Skeletal muscle tissue (tissue), 4 donors: ENCODE measurements around the gene ZSCAN20. TPM values are rescaled to one million over a fixed set of nuclear protein-coding genes. Genes with fewer than 3 reads are reported as not detected.

Source experiments
- H3K27ac ChIP-seq: one replicate; pipeline ENCODE4 v1.7.0; 2013; ENCODE audit warnings: mild to moderate bottlenecking, low read depth, low read length, inconsistent platforms
- H3K27me3 ChIP-seq, 3 donors: one replicate each; pipeline ENCODE4 v1.7.0; 2013; ENCODE audit warnings: low read length in 3 of 3; ENCODE audit not compliant: control insufficient read depth in 3 of 3, insufficient read depth in 3 of 3
- H3K36me3 ChIP-seq, 3 donors: one replicate each; pipeline ENCODE4 v1.7.0; 2013; ENCODE audit warnings: low read length in 3 of 3; ENCODE audit not compliant: control insufficient read depth in 3 of 3, insufficient read depth in 3 of 3
- H3K4me1 ChIP-seq, 3 donors: one replicate each; pipeline ENCODE4 v1.7.0; 2013; ENCODE audit warnings: low read length in 3 of 3, mild to moderate bottlenecking in 3 of 3; ENCODE audit not compliant: control insufficient read depth in 3 of 3, insufficient read depth in 3 of 3
- H3K4me3 ChIP-seq, 3 donors: one replicate each; pipeline ENCODE4 v1.7.0; 2013; ENCODE audit warnings: low read length in 3 of 3
- H3K9ac ChIP-seq, 3 donors: one replicate each; pipeline ENCODE4 v1.7.0; 2013; ENCODE audit warnings: low read length in 3 of 3, mild to moderate bottlenecking in 3 of 3, moderate library complexity in 2 of 3, low read depth in 1 of 3
- H3K9me3 ChIP-seq, 3 donors: one replicate each; pipeline ENCODE4 v1.7.0; 2013; ENCODE audit warnings: low read length in 3 of 3; ENCODE audit not compliant: control insufficient read depth in 3 of 3
- total RNA-seq: library from RNA; depleted of rRNA; stranded (reverse); fragments of >200 nt; gene quantifications from one replicate; pipeline ENCODE4 v1.2.3, GENCODE V29; 2014
- donor health status: Osteomylitis.

ZSCAN20 gene
- total RNA-seq, 1 donor from 2014 or later, result 6.8 TPM

- Histone ChIP-seq H3K4me3 (no peak overlapping the region), H3K27me3 (peaks cover 0 to 4% (median 4%) of the 10 kb centered on the region in 3 donors), H3K9me3 (no peaks in the 10 kb centered on the region), H3K36me3 (no peaks in the 10 kb centered on the region), H3K27ac (no peak overlapping the region), H3K4me1 (peaks cover 0 to 5% (median 0%) of the 10 kb centered on the region in 3 donors), H3K9ac (no peak overlapping the region)
Measured at GRCh38 chr1:33517596-33518250, 45.3 kb downstream of the ZSCAN20 start.

DNA sequence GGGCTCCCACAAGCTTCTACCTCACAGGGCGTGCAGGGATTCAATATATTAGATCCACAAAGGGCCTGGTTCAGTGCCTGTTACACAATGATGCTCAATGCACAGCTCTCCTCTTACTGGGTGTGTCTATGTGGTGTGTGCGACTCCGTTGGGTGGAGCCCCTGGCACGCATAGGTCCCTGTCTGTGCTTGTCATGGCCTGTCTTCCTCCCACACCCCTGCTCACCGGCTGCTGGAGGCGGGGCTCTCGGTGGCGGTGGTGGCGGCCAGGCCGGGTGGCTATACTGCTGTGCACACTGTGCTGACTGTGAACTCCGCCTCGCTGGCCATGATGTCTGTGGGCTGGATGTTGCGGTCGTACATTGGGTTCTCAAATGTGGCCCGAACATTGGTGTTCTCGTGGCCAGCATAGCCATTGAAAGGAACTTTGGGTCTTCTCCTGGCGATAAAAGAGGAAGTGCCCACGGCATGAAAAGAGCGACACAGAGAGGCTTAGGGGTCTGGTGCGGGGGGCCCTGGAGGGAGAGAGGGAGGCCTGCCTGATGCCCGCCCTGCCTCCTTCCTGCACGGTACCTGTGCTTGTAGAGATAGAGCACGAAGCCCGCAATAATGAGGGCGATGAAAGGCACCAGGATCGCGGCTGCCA, 46.9 kb downstream of the ZSCAN20 start:
- peaks cover 0 to 5% (median 0%) of the 10 kb centered on the region in 3 donors for H3K4me1 ChIP-seq

DNA sequence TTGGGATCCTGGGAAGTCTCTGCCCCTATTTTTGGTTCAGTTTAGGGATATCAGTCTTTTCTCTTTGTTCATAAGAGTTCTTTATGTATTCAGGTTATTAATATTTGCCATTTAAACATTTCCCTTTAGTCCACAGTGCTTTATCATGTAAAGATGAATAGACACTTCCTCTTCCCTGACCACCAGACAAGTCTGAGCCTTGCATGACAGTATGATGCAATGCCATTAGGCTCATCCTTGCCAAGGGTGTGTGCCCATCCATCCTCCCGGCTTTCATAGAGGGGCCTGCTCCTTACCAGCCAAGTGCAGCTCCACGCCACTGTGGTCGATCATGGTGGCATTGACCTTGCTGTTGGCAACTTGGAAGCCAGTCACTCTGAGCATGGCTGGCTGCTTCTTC, 52.1 kb downstream of the ZSCAN20 start:
- no peak overlapping the region for H3K4me3 ChIP-seq
- H3K27me3 ChIP-seq, result peaks cover 0 to 4% (median 2%) of the 10 kb centered on the region in 3 donors
- H3K9ac ChIP-seq, result no peak overlapping the region
- no peaks in the 10 kb centered on the region for H3K4me1 ChIP-seq
- H3K36me3 ChIP-seq, result no peaks in the 10 kb centered on the region
- no peaks in the 10 kb centered on the region for H3K9me3 ChIP-seq
- H3K27ac ChIP-seq, result no peak overlapping the region

More for the DNA sequence above, 46.9 kb downstream of the ZSCAN20 start:
- Histone ChIP-seq H3K27ac (no peak overlapping the region), H3K27me3 (peaks cover 0 to 4% (median 4%) of the 10 kb centered on the region in 3 donors), H3K9ac (no peak overlapping the region), H3K9me3 (no peaks in the 10 kb centered on the region), H3K4me3 (no peak overlapping the region), H3K36me3 (no peaks in the 10 kb centered on the region)

- H3K9ac ChIP-seq, result no peak overlapping the region
- H3K4me1 ChIP-seq, result no peaks in the 10 kb centered on the region
- H3K4me3 ChIP-seq, result no peak overlapping the region
- H3K27ac ChIP-seq, result no peak overlapping the region
- no peaks in the 10 kb centered on the region for H3K36me3 ChIP-seq
- H3K9me3 ChIP-seq, result no peaks in the 10 kb centered on the region
- peaks cover 0 to 3% (median 0%) of the 10 kb centered on the region in 3 donors for H3K27me3 ChIP-seq
Measured at GRCh38 chr1:33527934-33528333, 55.5 kb downstream of the ZSCAN20 start.

- no peak overlapping the region for H3K9ac ChIP-seq
- no peaks in the 10 kb centered on the region for H3K36me3 ChIP-seq
- H3K9me3 ChIP-seq, result no peaks in the 10 kb centered on the region
- H3K27me3 ChIP-seq, result peaks cover 0 to 4% (median 0%) of the 10 kb centered on the region in 3 donors
- H3K27ac ChIP-seq, result no peak overlapping the region
- H3K4me1 ChIP-seq, result no peaks in the 10 kb centered on the region
- H3K4me3 ChIP-seq, result no peak overlapping the region
Measured at GRCh38 chr1:33529957-33530356, 57.5 kb downstream of the ZSCAN20 start.

- peaks cover 0 to 4% (median 3%) of the 10 kb centered on the region in 3 donors for H3K27me3 ChIP-seq
- no peaks in the 10 kb centered on the region for H3K36me3 ChIP-seq
- no peak overlapping the region for H3K4me3 ChIP-seq
- H3K9ac ChIP-seq, result no peak overlapping the region
- H3K27ac ChIP-seq, result no peak overlapping the region
- no peaks in the 10 kb centered on the region for H3K9me3 ChIP-seq
- no peaks in the 10 kb centered on the region for H3K4me1 ChIP-seq
Measured at GRCh38 chr1:33532250-33532649, 59.8 kb downstream of the ZSCAN20 start.

DNA sequence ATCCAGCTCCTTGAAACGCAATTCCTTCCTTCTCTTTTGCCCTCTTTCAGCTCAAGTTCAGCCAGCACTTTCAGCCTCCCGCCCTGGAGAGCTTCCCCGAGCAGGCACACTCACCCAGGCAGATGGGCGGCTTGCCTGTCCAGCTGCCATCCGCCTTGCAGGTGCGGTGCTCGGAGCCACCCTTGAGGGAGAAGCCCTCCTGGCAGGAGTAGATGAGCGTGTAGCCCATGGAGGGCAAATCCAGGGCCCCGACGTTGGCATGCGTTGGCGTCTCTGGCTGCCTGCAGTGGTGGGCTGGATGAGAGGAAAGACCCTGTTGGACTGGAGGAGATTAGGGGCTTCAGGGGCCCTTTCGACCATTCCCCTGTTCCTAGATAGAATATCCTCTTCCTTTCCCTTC, 60.5 kb downstream of the ZSCAN20 start:
- Histone ChIP-seq H3K27me3 (peaks cover 0 to 4% (median 3%) of the 10 kb centered on the region in 3 donors), H3K9me3 (no peaks in the 10 kb centered on the region), H3K4me3 (no peak overlapping the region), H3K4me1 (no peaks in the 10 kb centered on the region), H3K27ac (no peak overlapping the region), H3K36me3 (no peaks in the 10 kb centered on the region), H3K9ac (no peak overlapping the region)

DNA sequence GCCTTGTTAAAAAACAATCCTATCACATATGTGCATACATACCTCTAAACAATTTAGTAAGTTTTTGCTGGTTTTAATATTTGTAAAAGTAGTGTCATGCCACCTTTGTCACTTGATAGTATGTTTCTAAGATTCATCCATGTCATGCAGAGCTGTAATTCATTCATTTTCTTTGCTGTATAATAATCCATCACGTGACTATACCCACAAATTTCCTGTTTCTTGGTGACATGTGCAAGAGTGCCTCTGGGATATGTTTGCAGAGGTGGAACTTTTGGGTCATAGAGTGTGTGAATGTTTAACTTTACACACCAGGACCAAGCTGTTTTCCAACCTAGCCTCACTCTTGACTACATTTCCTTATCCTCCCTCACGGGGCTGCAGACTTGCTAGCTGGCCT, 62.9 kb downstream of the ZSCAN20 start:
- no peaks in the 10 kb centered on the region for H3K9me3 ChIP-seq
- H3K36me3 ChIP-seq, result no peaks in the 10 kb centered on the region
- H3K4me1 ChIP-seq, result no peaks in the 10 kb centered on the region
- no peak overlapping the region for H3K27ac ChIP-seq
- H3K9ac ChIP-seq, result no peak overlapping the region
- no peak overlapping the region for H3K4me3 ChIP-seq
- peaks cover 0 to 4% (median 3%) of the 10 kb centered on the region in 3 donors for H3K27me3 ChIP-seq

DNA sequence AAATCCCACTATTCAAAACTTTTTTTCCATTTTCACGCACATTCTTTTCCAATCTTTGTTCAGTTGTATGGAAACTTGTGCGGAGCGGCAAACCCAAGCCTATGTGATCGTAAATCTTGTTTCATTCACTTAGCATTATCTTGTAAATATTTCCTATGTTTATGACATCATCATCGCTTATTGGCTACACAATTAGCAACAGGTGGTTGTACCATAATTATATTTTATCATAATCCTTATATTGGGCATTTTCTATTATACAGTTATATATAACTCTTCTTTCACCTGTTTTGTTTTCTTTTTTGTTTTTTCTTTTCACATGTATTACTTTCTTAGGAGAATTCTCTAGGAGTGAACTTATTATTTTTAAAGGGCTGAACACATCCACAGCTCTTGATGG, 65.4 kb downstream of the ZSCAN20 start:
- no peak overlapping the region for H3K4me3 ChIP-seq
- no peak overlapping the region for H3K27ac ChIP-seq
- no peaks in the 10 kb centered on the region for H3K4me1 ChIP-seq

GRCh38 chr1:33541966-33542365, 69.5 kb downstream of the ZSCAN20 start:
- Histone ChIP-seq H3K9ac (no peak overlapping the region), H3K36me3 (no peaks in the 10 kb centered on the region), H3K27ac (no peak overlapping the region), H3K9me3 (no peaks in the 10 kb centered on the region), H3K4me3 (no peak overlapping the region), H3K4me1 (no peaks in the 10 kb centered on the region), H3K27me3 (no peaks in the 10 kb centered on the region)

More for the DNA sequence above, 65.4 kb downstream of the ZSCAN20 start:
- H3K9ac ChIP-seq, result no peak overlapping the region
- H3K36me3 ChIP-seq, result no peaks in the 10 kb centered on the region
- H3K9me3 ChIP-seq, result no peaks in the 10 kb centered on the region
- H3K27me3 ChIP-seq, result peaks cover 0 to 3% (median 1%) of the 10 kb centered on the region in 3 donors
